ENCODE results near the gene HOXB4.

HOXB4 gene

DNA sequence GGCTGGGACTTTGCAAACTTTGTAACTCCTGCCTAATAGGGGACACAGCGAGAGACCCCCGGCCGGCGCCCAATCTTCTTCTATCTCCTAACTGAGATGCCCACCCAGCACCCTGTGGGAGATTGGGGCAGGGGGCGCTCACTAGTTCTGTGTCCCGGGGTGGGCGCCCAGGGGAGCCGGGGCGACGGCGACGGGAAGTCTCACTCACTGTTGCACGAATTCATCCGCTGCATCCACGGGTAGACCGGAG is 19.3 kb upstream of the HOXB4 start:
- no peak overlapping the region for H3K9ac ChIP-seq (ENCODE audit: low read length)
- peaks cover 80% of the 10 kb centered on the region for H3K27me3 ChIP-seq (replicated peaks; ENCODE audit: insufficient read depth, low read length)
- H3K4me2 ChIP-seq (ENCODE audit: low read depth, low read length), result peak overlapping the region; percentile 95

DNA sequence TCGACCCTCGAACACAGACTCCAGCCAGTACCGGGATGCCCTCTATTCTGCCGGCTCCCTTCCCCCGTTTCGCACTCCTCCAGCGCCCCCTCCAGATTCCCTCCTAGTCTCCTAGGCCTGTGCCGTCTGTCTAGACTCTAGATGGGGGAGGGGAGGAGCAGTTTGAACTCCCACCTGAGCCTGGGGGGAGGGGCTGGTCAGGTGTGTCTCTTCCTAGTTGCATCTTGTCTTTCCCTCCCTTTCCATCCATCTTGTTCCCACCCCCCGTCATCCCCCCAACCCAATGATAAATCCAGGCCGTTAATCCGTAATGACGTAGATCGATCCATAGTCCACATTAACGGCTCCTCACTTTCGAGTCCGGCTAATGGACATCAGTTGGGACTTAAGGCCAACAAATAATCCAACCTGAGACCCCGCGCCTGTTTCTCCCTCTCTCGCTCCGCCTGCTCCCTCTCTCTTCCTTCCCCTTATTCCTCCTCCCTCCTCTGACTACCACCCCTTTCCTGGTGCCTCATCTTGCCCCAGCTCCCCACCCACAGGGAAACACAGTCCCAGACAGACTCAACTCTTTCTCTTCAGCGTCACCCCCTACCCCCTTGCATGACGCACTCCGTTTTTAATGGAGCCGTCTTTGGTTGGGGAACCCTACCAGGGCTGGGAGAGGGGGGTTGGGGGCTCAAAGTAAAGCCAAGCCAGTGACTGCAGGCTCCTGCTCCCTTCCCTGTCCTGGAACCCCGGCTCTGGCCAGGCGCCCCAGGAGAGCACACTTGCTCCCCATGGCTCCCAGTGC is 18.8 kb upstream of the HOXB4 start:
- H3K79me2 ChIP-seq (ENCODE audit: low read length), result no peaks in the 10 kb centered on the region

More for the DNA sequence above, 19.3 kb upstream of the HOXB4 start:
- DNase-seq, result no peak
- no peaks in the 10 kb centered on the region for H3K9me3 ChIP-seq (replicated peaks; ENCODE audit: insufficient read depth, low read length)
- peak overlapping the region; percentile 58 for H3K4me3 ChIP-seq (ENCODE audit: low read length)
- H3K79me2 ChIP-seq (ENCODE audit: low read length), result no peaks in the 10 kb centered on the region
- H4K20me1 ChIP-seq (ENCODE audit: insufficient read depth, low read length), result no peaks in the 10 kb centered on the region
- no peaks in the 10 kb centered on the region for H3F3A ChIP-seq (ENCODE audit: insufficient read depth, low read length)
- H3K27ac ChIP-seq (ENCODE audit: low read length), result no peak overlapping the region
- TF ChIP-seq, protein P1, sequence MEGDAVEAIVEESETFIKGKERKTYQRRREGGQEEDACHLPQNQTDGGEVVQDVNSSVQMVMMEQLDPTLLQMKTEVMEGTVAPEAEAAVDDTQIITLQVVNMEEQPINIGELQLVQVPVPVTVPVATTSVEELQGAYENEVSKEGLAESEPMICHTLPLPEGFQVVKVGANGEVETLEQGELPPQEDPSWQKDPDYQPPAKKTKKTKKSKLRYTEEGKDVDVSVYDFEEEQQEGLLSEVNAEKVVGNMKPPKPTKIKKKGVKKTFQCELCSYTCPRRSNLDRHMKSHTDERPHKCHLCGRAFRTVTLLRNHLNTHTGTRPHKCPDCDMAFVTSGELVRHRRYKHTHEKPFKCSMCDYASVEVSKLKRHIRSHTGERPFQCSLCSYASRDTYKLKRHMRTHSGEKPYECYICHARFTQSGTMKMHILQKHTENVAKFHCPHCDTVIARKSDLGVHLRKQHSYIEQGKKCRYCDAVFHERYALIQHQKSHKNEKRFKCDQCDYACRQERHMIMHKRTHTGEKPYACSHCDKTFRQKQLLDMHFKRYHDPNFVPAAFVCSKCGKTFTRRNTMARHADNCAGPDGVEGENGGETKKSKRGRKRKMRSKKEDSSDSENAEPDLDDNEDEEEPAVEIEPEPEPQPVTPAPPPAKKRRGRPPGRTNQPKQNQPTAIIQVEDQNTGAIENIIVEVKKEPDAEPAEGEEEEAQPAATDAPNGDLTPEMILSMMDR (IDR thresholded peaks at IDR 0.05; ENCODE audit: low read length), result no peak
- TF ChIP-seq EZH2phosphoT487 (IDR thresholded peaks at IDR 0.05; ENCODE audit: low read length), result no peak
- no peak for TF ChIP-seq EZH2 (optimal IDR thresholded peaks at IDR 0.05; ENCODE audit: low read depth, low read length)
- no peaks in the 10 kb centered on the region for H3K9me2 ChIP-seq (replicated peaks; ENCODE audit: insufficient read depth, low read length)
- H2AFZ ChIP-seq (ENCODE audit: low read length), result peak overlapping the region; percentile 54
- no peaks in the 10 kb centered on the region for H3K36me3 ChIP-seq (replicated peaks; ENCODE audit: insufficient read depth, low read length)
- no peaks in the 10 kb centered on the region for H3K4me1 ChIP-seq (ENCODE audit: low read length)

DNA sequence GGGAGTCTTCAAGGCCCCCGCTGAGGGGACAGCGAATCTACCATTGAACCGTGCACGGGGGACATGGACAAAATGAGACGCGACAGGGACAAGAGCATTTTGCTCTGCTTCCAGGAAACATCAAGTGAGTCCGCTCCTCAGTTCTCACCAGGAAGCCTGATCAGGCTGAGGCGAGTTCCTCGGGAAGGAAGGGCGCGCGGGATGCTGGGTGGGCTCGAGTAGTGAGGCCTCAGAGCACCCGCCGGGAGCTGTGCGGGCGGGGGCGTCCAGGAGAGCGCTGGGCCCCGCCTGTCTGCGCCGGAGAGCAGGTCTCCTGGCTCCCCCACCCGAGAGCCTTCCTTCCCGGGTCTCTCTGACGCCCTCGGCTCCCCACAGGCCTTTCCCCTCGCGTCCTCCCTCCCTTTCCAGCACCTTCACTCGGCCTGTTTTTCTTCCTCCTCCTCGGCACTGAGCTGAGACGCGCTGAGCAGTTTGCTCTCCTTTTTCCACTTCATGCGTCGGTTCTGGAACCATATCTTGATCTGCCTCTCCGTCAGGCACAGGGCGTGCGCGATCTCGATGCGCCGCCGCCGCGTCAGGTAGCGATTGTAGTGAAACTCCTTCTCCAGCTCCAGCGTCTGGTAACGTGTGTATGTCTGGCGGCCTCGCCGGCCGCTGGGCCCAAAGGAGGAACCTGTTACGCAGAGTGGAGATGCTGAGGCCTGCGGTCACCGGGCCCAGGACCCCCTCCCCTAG is 18.0 kb upstream of the HOXB4 start:
- H3K4me2 ChIP-seq (ENCODE audit: low read depth, low read length), result peak overlapping the region; percentile 95
- H3K4me3 ChIP-seq (ENCODE audit: low read length), result peak overlapping the region; percentile 51
- H3K79me2 ChIP-seq (ENCODE audit: low read length), result no peaks in the 10 kb centered on the region

More for the DNA sequence above, 18.8 kb upstream of the HOXB4 start:
- H3K4me2 ChIP-seq (ENCODE audit: low read depth, low read length), result peak overlapping the region; percentile 95
- no peak for DNase-seq
- no peak overlapping the region for H3K9ac ChIP-seq (ENCODE audit: low read length)
- no peaks in the 10 kb centered on the region for H3F3A ChIP-seq (ENCODE audit: insufficient read depth, low read length)
- peaks cover 76% of the 10 kb centered on the region for H3K27me3 ChIP-seq (replicated peaks; ENCODE audit: insufficient read depth, low read length)
- H3K9me2 ChIP-seq (replicated peaks; ENCODE audit: insufficient read depth, low read length), result no peaks in the 10 kb centered on the region
- H3K4me1 ChIP-seq (ENCODE audit: low read length), result no peaks in the 10 kb centered on the region
- peak overlapping the region; percentile 58 for H3K4me3 ChIP-seq (ENCODE audit: low read length)
- H3K36me3 ChIP-seq (replicated peaks; ENCODE audit: insufficient read depth, low read length), result no peaks in the 10 kb centered on the region
- TF ChIP-seq EZH2 (optimal IDR thresholded peaks at IDR 0.05; ENCODE audit: low read depth, low read length) (no peak), EZH2phosphoT487 (IDR thresholded peaks at IDR 0.05; ENCODE audit: low read length) (no peak)
- TF ChIP-seq, protein P1 (IDR thresholded peaks at IDR 0.05; ENCODE audit: low read length), result no peak
- H3K27ac ChIP-seq (ENCODE audit: low read length), result no peak overlapping the region
- peak overlapping the region; percentile 70 for H2AFZ ChIP-seq (ENCODE audit: low read length)
- no peaks in the 10 kb centered on the region for H4K20me1 ChIP-seq (ENCODE audit: insufficient read depth, low read length)
- H3K9me3 ChIP-seq (replicated peaks; ENCODE audit: insufficient read depth, low read length), result no peaks in the 10 kb centered on the region

More for the DNA sequence above, 18.0 kb upstream of the HOXB4 start:
- Histone ChIP-seq H3F3A (ENCODE audit: insufficient read depth, low read length) (no peaks in the 10 kb centered on the region), H3K9ac (ENCODE audit: low read length) (no peak overlapping the region), H3K27ac (ENCODE audit: low read length) (no peak overlapping the region), H3K27me3 (replicated peaks; ENCODE audit: insufficient read depth, low read length) (peaks cover 68% of the 10 kb centered on the region), H3K4me1 (ENCODE audit: low read length) (no peaks in the 10 kb centered on the region), H3K9me2 (replicated peaks; ENCODE audit: insufficient read depth, low read length) (no peaks in the 10 kb centered on the region), H3K36me3 (replicated peaks; ENCODE audit: insufficient read depth, low read length) (no peaks in the 10 kb centered on the region), H3K9me3 (replicated peaks; ENCODE audit: insufficient read depth, low read length) (no peaks in the 10 kb centered on the region), H2AFZ (ENCODE audit: low read length) (peak overlapping the region; percentile 70), H4K20me1 (ENCODE audit: insufficient read depth, low read length) (no peaks in the 10 kb centered on the region)
- TF ChIP-seq EZH2phosphoT487 (IDR thresholded peaks at IDR 0.05; ENCODE audit: low read length), result no peak
- TF ChIP-seq, protein P1 (IDR thresholded peaks at IDR 0.05; ENCODE audit: low read length), result no peak
- no peak for TF ChIP-seq EZH2 (optimal IDR thresholded peaks at IDR 0.05; ENCODE audit: low read depth, low read length)
- no peak for DNase-seq

All from MM.1S (cell line).